ENCODE results near the gene USP40. TPM values are rescaled to one million over a fixed set of nuclear protein-coding genes. Genes with fewer than 3 reads are reported as not detected.

The USP40 gene
- total and polyA plus RNA-seq, 2 of the 8 experiments (the other 6 are each of a cell fraction or from before 2014, with no cell fraction given) = 12.0 to 15.7 TPM

GRCh38 chr2:233565685-233566140 is 869 bp downstream of the USP40 start (continued):
- TF ChIP-seq CHD7 (IDR thresholded peaks at IDR 0.05; ENCODE audit: insufficient replicate concordance, low read length) (no peak), FOSL1 (IDR thresholded peaks at IDR 0.05; ENCODE audit: insufficient read depth, low read depth, low read length) (no peak), NRF1 (IDR thresholded peaks at IDR 0.05; ENCODE audit: low read depth, low read length) (no peak)
